OCI-LY1 (cell line): ENCODE results near the gene GSTO1.

Experiments used
- CTCF ChIP-seq: fragments of 200-600 bp; sonication (generic), shearing (Covaris generic); IDR thresholded peaks from 2 replicates; pipeline ENCODE4 v1.5.1; 2017; ENCODE audit warnings: mild to moderate bottlenecking, antibody characterized with exemption, low read length, moderate library complexity, mixed read lengths
- EZH2 ChIP-seq: fragments of 200-600 bp; sonication (generic), shearing (Covaris generic); IDR thresholded peaks from 2 replicates; pipeline ENCODE4 v1.8.0; 2017; ENCODE audit warnings: borderline replicate concordance, mixed run types, mild to moderate bottlenecking, antibody characterized with exemption, low read length, moderate library complexity, mixed read lengths

- no peak for TF ChIP-seq CTCF
- TF ChIP-seq EZH2, result no peak
These were observed 46.1 kb downstream of the GSTO1 start for GRCh38 chr10:104300736-104301292.
